Ishikawa (cell line): ENCODE data around the gene ZXDB.

ENCODE experiments used
- TAF1 ChIP-seq: IDR thresholded peaks from 2 replicates; pipeline ENCODE4 v1.6.1; 2012; ENCODE audit warnings: low read depth, mild to moderate bottlenecking
- ZBTB7A ChIP-seq: IDR thresholded peaks from 2 replicates; pipeline ENCODE4 v1.6.1; 2012; ENCODE audit warnings: low read depth

- no peak for TF ChIP-seq TAF1
- TF ChIP-seq ZBTB7A, result no peak
These were observed 48.8 kb downstream of the ZXDB start for GRCh38 chrX:57640674-57641016.
